Heart right ventricle (tissue), 16 donors: ENCODE measurements around the gene ZNF511. TPM values are rescaled to one million over a fixed set of nuclear protein-coding genes. Genes with fewer than 3 reads are reported as not detected.

ENCODE experiments used
- ATAC-seq, 8 donors: fragments of 200-7000 bp; cut with Tn5 transposase; one replicate each; pipeline ENCODE4 v1.9.1; 2020; ENCODE audit warnings: mild to moderate bottlenecking in 8 of 8, moderate library complexity in 8 of 8, moderate number of reproducible peaks in 1 of 8
- DNase-seq, 2 donors: peaks; one replicate each; pipeline ENCODE4 v3.0.0-alpha.2; 2020
- H3K27ac ChIP-seq, 10 donors: fragments of 200-600 bp; sonication (generic) in 2 of 10; one replicate each; pipeline versions ENCODE4 v1.5.0 to v1.8.0; 2020 to 2022; ENCODE audit warnings: mild to moderate bottlenecking in 3 of 10
- H3K27me3 ChIP-seq, 7 donors: fragments of 200-600 bp; one replicate each; pipeline ENCODE4 v1.8.0; 2021 to 2022; ENCODE audit warnings: mild to moderate bottlenecking in 2 of 7
- H3K36me3 ChIP-seq, 9 donors: fragments of 200-600 bp; sonication (generic) in 1 of 9; one replicate each; pipeline versions ENCODE4 v1.5.0 to v1.8.0; 2020 to 2022; ENCODE audit warnings: mild to moderate bottlenecking in 2 of 9
- H3K4me1 ChIP-seq, 9 donors: fragments of 200-600 bp; sonication (generic) in 1 of 9; one replicate each; pipeline versions ENCODE4 v1.5.0 to v1.8.0; 2020 to 2022; ENCODE audit warnings: mild to moderate bottlenecking in 4 of 9
- H3K4me3 ChIP-seq, 10 donors: fragments of 200-600 bp; sonication (generic) in 2 of 10; one replicate each; pipeline versions ENCODE4 v1.5.0 to v1.8.0; 2020 to 2022; ENCODE audit warnings: mild to moderate bottlenecking in 7 of 10, moderate library complexity in 2 of 10
- H3K9me3 ChIP-seq, 11 donors: fragments of 200-600 bp in 10 of 11; sonication (generic) in 2 of 11; one replicate each; pipeline versions ENCODE4 v1.5.0 to v1.8.0; 2013 to 2022; ENCODE audit warnings: mild to moderate bottlenecking in 2 of 11, control low read depth in 1 of 11, moderate library complexity in 1 of 11
- WGBS, 2 donors: extraction: QIAGEN DNeasy Blood & Tissue Kit; methylation state at CpG; one replicate each; pipeline ENCODE4 v1.1.7; 2013; ENCODE audit warnings: inconsistent platforms in 1 of 2; 5-methylcytosine and 5-hydroxymethylcytosine counted together
- intact Hi-C, 10 donors: fragments of 100-400 bp; cut with DNase I; formaldehyde crosslinking; loops; one replicate each; pipeline versions ENCODE4 v1.11.1 to v1.14.2; 2022
- polyA plus RNA-seq, 2 donors: library from polyadenylated mRNA; stranded (reverse); fragments of 200-250 nt; gene quantifications; one replicate each; pipeline ENCODE4 v1.2.3, GENCODE V29; 2013
- total RNA-seq, 10 donors: library from RNA; stranded (reverse); fragmentation: NEBNext Ultra II Directional in 3 of 10; extraction: Animal tissue kit (Norgen Biotek cat#: 25700) in 3 of 10; gene quantifications; one replicate each; pipeline versions ENCODE4 v1.2.1 to v1.2.4, GENCODE V29; 2021 to 2023
- TF ChIP-seq, protein P1 (sequence below), 9 donors: fragments of 200-600 bp; sonication (generic) in 2 of 9; IDR thresholded peaks; one replicate each; pipeline versions ENCODE4 v1.5.0 to v1.8.0; 2021 to 2022; ENCODE audit warnings: antibody characterized with exemption in 9 of 9, mild to moderate bottlenecking in 5 of 9, moderate library complexity in 1 of 9
- donor health status: Arrhythmogenic right ventricular cardiomyopathy.
- donor health status: ischemic (EF 13 %, LVEDD 7.1; RV severe dilation, severe dysfunction).
- donor health status: healthy with polysubstance abuse.
- donor health status: DM: no; HTN: yes; CAD: no.
- donor health status: DM: no; HTN: no; CAD: no.
- donor health status: ischemic (EF 25% LVEDD 6.9; RV normal size, moderate dysfunction).
- donor health status: ischemic (EF 25% LVEDD 5.7; RV mildly dilated, moderate dysfunction).
- donor health status: healthy.
- donor health status: DM: yes; HTN: yes; CAD: no.
- donor health status: Ischemic cardiomyopathy.
- donor health status: ischemic (EF 35%, LVEDD 5.7; RV mildly dilated, moderate dysfunction).
- donor health status: nonischemic (EF 11% LVEDD 7.7; RV severe dilation, severe dysfunction).
- donor health status: DM: yes; HTN: yes; CAD: no.
- donor health status: PGD.
- donor health status: ischemic (EF 29% LVEDD 5.4; RV normal size, mild dysfunction).
- donor health status: nonischemic (EF 23%, LVEDD 6.1; RV moderate dilation, normal function).

The ZNF511 gene
- total and polyA plus RNA-seq, 12 donors = 30.6 to 129 (median 43.5) TPM

GRCh38 chr10:133335246-133336117, 26.8 kb downstream of the ZNF511 start:
- Histone ChIP-seq H3K27ac (no peak overlapping the region), H3K36me3 (no peaks in the 10 kb centered on the region), H3K27me3 (peaks cover 28 to 84% (median 75%) of the 10 kb centered on the region in 7 donors), H3K4me3 (peak overlapping the region; percentile 1 to 54 (median 38)), H3K9me3 (no peaks in the 10 kb centered on the region), H3K4me1 (peaks cover 12 to 24% (median 20%) of the 10 kb centered on the region in 9 donors)
- TF ChIP-seq, protein P1, sequence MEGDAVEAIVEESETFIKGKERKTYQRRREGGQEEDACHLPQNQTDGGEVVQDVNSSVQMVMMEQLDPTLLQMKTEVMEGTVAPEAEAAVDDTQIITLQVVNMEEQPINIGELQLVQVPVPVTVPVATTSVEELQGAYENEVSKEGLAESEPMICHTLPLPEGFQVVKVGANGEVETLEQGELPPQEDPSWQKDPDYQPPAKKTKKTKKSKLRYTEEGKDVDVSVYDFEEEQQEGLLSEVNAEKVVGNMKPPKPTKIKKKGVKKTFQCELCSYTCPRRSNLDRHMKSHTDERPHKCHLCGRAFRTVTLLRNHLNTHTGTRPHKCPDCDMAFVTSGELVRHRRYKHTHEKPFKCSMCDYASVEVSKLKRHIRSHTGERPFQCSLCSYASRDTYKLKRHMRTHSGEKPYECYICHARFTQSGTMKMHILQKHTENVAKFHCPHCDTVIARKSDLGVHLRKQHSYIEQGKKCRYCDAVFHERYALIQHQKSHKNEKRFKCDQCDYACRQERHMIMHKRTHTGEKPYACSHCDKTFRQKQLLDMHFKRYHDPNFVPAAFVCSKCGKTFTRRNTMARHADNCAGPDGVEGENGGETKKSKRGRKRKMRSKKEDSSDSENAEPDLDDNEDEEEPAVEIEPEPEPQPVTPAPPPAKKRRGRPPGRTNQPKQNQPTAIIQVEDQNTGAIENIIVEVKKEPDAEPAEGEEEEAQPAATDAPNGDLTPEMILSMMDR (IDR thresholded peaks at IDR 0.05) = no peak
- intact Hi-C loops = loop anchor here in 1 of 10 donors (10.0 kb wide), 1 partner anchor 189 kb away; the partner anchor contains the start of gene CYP2E1
- ATAC-seq (peak; percentile 8 to 42 (median 20)), DNase-seq (peak in 1 of 2 donors; percentile 56)
- 3 to 6% methylated on average over 74 of the region's 75 CpGs for WGBS, 2 donors

DNA sequence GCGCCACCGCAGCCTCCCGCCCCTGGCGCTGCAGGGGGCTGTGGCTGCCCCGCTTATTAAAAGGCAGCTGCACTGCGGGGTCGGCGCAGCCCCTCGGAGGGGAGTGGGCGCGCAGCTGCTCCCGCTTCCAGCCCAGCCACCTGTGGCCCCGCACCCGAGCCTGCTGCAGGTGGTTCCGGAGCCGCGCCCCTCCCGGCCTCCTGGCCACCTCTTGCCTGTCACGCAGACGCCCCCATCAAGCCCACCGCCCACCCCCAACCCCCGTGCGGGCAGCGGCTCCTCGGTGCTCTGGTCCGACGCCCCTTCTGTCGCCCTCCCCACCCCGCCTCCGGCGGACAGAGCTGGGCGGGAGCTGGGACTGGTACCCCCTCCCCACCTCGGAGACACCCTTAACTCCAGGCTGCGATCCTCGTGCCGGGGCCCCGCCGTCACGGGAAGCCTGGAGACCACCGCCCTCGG, 27.4 kb downstream of the ZNF511 start:
- no peaks in the 10 kb centered on the region for H3K9me3 ChIP-seq
- ATAC-seq (no peak), DNase-seq (no peak)
- peaks cover 28 to 85% (median 74%) of the 10 kb centered on the region in 7 donors for H3K27me3 ChIP-seq
- 8 to 9% methylated on average over 25 to 41 of the region's 41 CpGs for WGBS, 2 donors
- H3K4me1 ChIP-seq = peaks cover 12 to 24% (median 20%) of the 10 kb centered on the region in 9 donors
- H3K27ac ChIP-seq = no peak overlapping the region
- no peaks in the 10 kb centered on the region for H3K36me3 ChIP-seq
- TF ChIP-seq, protein P1 (IDR thresholded peaks at IDR 0.05) = no peak
- peak overlapping the region in 9 of 10 donors; percentile 23 to 54 (median 39) for H3K4me3 ChIP-seq
- intact Hi-C loops = loop anchor here in 1 of 10 donors (10.0 kb wide), 1 partner anchor 189 kb away; the partner anchor contains the start of gene CYP2E1

GRCh38 chr10:133336577-133337369, 28.1 kb downstream of the ZNF511 start, which contains the start of gene CALY:
Gene CALY, minus strand, starts transcription at chr10:133336896. Its CDS starts 7,907 bp downstream, at chr10:133328989.
- no peak within 1 kb of the TSS for H3K27ac ChIP-seq
- peak within 1 kb of the TSS in 9 of 10 donors; percentile 23 to 54 (median 39) for H3K4me3 ChIP-seq
- DNase-seq (no peak), ATAC-seq (peak in 1 of 8 donors; percentile 22)
- no peaks in the 10 kb centered on the region for H3K9me3 ChIP-seq
- no peaks in the 10 kb centered on the region for H3K36me3 ChIP-seq
- H3K4me1 ChIP-seq = peaks cover 12 to 24% (median 20%) of the 10 kb centered on the region in 9 donors
- peaks cover 28 to 85% (median 76%) of the 10 kb centered on the region in 7 donors for H3K27me3 ChIP-seq
- WGBS, 2 donors = 17 to 19% methylated on average over 57 to 63 of the region's 63 CpGs
- intact Hi-C loops = loop anchor here in 1 of 10 donors (10.0 kb wide), 1 partner anchor 188 kb away; the partner anchor contains the start of gene CYP2E1
- TF ChIP-seq, protein P1 (IDR thresholded peaks at IDR 0.05) = no peak

- TF ChIP-seq, protein P1 (IDR thresholded peaks at IDR 0.05) = no peak
- no peaks in the 10 kb centered on the region for H3K36me3 ChIP-seq
- intact Hi-C loops = loop anchor here in 1 of 10 donors (10.0 kb wide), 1 partner anchor 187 kb away; the partner anchor contains the start of gene CYP2E1
- H3K9me3 ChIP-seq = no peaks in the 10 kb centered on the region
- peaks cover 24 to 81% (median 74%) of the 10 kb centered on the region in 7 donors for H3K27me3 ChIP-seq
- DNase-seq (no peak), ATAC-seq (no peak)
- H3K4me1 ChIP-seq = peaks cover 12 to 24% (median 20%) of the 10 kb centered on the region in 9 donors
- WGBS, 2 donors = 86 to 87% methylated on average over 3 of the region's 3 CpGs
- no peak overlapping the region for H3K4me3 ChIP-seq
- H3K27ac ChIP-seq = no peak overlapping the region
Observed at GRCh38 chr10:133337370-133337725, 28.6 kb downstream of the ZNF511 start.
